ENCODE results near the gene ACVR1. TPM values are rescaled to one million over a fixed set of nuclear protein-coding genes. Genes with fewer than 3 reads are reported as not detected.
A peak's percentile ranks its signal among the peaks of the same experiment; 100 is the strongest.

ACVR1 gene
- total and polyA plus RNA-seq, 2 donors (not counting 3 experiments of a cell fraction or from before 2014, with no cell fraction given) = 24.8 to 33.6 TPM

DNA sequence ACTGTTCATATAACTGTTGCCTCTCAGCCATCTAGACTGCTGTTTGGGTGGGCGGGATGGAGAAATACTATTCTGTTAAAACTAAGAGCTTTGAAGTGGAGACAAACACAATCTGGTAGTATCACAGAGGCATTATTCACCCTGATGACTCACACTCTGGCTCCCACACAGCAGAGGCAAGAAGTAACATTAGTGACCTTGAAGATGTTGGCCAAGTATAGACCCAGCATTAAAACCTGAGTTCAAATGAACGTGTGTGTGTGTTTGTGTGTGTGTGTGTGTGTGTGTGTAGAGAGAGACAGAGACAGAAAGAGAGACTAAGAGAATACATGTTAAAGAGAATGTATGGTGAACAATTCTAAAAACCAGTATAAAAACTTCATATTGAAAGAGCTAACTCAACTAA is 22.5 kb upstream of the ACVR1 start:
- TF ChIP-seq POLR2AphosphoS5 (IDR thresholded peaks at IDR 0.05; ENCODE audit: insufficient read depth, low read depth, low read length) = no peak
- peak; percentile 77 for TF ChIP-seq FOS (IDR thresholded peaks at IDR 0.05; ENCODE audit: borderline replicate concordance, insufficient read depth, low read length)
- TF ChIP-seq, protein P1, sequence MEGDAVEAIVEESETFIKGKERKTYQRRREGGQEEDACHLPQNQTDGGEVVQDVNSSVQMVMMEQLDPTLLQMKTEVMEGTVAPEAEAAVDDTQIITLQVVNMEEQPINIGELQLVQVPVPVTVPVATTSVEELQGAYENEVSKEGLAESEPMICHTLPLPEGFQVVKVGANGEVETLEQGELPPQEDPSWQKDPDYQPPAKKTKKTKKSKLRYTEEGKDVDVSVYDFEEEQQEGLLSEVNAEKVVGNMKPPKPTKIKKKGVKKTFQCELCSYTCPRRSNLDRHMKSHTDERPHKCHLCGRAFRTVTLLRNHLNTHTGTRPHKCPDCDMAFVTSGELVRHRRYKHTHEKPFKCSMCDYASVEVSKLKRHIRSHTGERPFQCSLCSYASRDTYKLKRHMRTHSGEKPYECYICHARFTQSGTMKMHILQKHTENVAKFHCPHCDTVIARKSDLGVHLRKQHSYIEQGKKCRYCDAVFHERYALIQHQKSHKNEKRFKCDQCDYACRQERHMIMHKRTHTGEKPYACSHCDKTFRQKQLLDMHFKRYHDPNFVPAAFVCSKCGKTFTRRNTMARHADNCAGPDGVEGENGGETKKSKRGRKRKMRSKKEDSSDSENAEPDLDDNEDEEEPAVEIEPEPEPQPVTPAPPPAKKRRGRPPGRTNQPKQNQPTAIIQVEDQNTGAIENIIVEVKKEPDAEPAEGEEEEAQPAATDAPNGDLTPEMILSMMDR (IDR thresholded peaks at IDR 0.05; ENCODE audit: extremely low read depth in 1 of 2, insufficient read depth in 1 of 2, low read depth in 1 of 2, low read length in 2 of 2) = no peak
- TF ChIP-seq JUN (IDR thresholded peaks at IDR 0.05; ENCODE audit: borderline replicate concordance, insufficient read depth, insufficient read length, low read depth) = peak; percentile 54
- peak; percentile 26 for FAIRE-seq
- intact Hi-C loops (cut with micrococcal nuclease) = no loop called here
- Histone ChIP-seq H3K9ac (replicated peaks; ENCODE audit: extremely low read depth, insufficient read depth, low read length) (no peak overlapping the region), H3K9me1 (replicated peaks; ENCODE audit: control insufficient read depth, extremely low read depth, insufficient read depth, low read length) (no peaks in the 10 kb centered on the region), H3K79me2 (ENCODE audit: control insufficient read depth, insufficient read depth, low read length) (no peaks in the 10 kb centered on the region), H3K36me3 (ENCODE audit: control insufficient read depth in 2 of 2, extremely low read depth in 1 of 2, insufficient read depth in 2 of 2, low read length in 2 of 2) (no peaks in the 10 kb centered on the region), H3K4me3 (replicated peaks in 1 of 3; ENCODE audit: insufficient read depth in 1 of 3, low read depth in 1 of 3, low read length in 3 of 3) (no peak overlapping the region), H3K27ac (ENCODE audit: insufficient read depth, low read depth, low read length) (no peak overlapping the region), H3K9me3 (replicated peaks; ENCODE audit: control insufficient read depth, insufficient read depth, low read length) (no peaks in the 10 kb centered on the region), H4K20me1 (replicated peaks; ENCODE audit: control insufficient read depth, extremely low read depth, insufficient read depth, low read length) (no peaks in the 10 kb centered on the region), H3K4me1 (ENCODE audit: control insufficient read depth, extremely low read depth, insufficient read depth, low read length) (no peaks in the 10 kb centered on the region), H2AFZ (ENCODE audit: low read depth, low read length) (no peak overlapping the region), H3K4me2 (ENCODE audit: insufficient read depth, low read length) (no peak overlapping the region), H3K27me3 (ENCODE audit: control insufficient read depth in 2 of 2, insufficient read depth in 2 of 2, low read length in 2 of 2) (no peaks in the 10 kb centered on the region)
- dilution Hi-C loops (cut with MboI; ENCODE audit: extremely low pct_ligation_motif_present, low sequenced_read_pairs) = no loop called here
- CTCF ChIA-PET = interaction anchor here (0.8 to 1.7 kb wide), 8 partner anchors 10 to 270 kb away, joined by 3 to 7 read pairs (median 4); partner anchors contain the start of genes ACVR1 and ACVR1C
- peak; percentile 59 for DNase-seq (ENCODE audit: low read depth, low spot score)
- POLR2A ChIA-PET = interaction anchor here (0.6 kb wide), 1 partner anchor 8 kb away, joined by 7 read pairs; no protein-coding TSS in a partner anchor
- BruUV-seq (replicated peaks) = no TSS peak

Data from endothelial cell of umbilical vein (primary cell).